Esophagus muscularis mucosa (tissue), 3 donors: ENCODE results near the gene PLCB3.

ENCODE experiments used
- POLR2A ChIP-seq: fragments of 450-650 bp; IDR thresholded peaks from one replicate; pipeline ENCODE4 v1.6.1; 2017; ENCODE audit warnings: antibody characterized with exemption, moderate library complexity, mild to moderate bottlenecking, low read depth
- TF ChIP-seq, protein P1 (sequence below), 3 experiments: fragments of 200-600 bp in 2 of 3; fragments of 450-650 bp in 1 of 3; sonication (generic) in 2 of 3; IDR thresholded peaks; one replicate each; pipeline ENCODE4 v1.5.1; 2017 to 2019; ENCODE audit warnings: antibody characterized with exemption in 3 of 3, mild to moderate bottlenecking in 2 of 3, moderate library complexity in 1 of 3

DNA sequence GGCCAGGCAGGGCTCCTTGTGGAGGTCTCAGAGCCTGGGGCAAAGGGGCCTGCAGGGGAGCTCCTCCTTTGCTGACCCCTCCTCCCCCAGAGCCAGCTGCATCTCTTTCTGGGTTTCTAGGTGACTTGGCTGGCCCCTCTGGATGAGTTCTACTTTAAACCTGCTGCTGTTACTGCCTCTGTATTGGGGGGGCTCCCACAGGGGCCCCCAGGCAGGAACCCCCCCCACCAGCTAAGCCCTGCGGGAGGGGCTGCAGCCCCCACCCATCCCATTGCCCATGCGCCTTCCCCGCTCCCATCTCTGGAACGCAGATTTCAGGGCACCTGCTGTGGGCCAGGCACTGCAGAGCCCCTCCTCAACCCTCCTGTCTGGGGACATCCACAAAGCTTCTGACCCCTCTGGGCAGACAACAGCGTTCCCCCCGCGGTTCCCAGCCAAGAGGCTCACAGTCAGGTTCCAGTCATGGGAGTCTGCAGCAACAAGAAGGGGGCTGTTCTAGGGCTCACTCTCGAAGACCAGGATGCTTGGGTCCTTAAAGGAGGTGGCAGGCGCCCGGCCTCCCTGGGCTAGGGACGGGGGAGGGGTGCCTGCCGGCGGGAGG lies 815 bp upstream of the PLCB3 start:
- TF ChIP-seq, protein P1, sequence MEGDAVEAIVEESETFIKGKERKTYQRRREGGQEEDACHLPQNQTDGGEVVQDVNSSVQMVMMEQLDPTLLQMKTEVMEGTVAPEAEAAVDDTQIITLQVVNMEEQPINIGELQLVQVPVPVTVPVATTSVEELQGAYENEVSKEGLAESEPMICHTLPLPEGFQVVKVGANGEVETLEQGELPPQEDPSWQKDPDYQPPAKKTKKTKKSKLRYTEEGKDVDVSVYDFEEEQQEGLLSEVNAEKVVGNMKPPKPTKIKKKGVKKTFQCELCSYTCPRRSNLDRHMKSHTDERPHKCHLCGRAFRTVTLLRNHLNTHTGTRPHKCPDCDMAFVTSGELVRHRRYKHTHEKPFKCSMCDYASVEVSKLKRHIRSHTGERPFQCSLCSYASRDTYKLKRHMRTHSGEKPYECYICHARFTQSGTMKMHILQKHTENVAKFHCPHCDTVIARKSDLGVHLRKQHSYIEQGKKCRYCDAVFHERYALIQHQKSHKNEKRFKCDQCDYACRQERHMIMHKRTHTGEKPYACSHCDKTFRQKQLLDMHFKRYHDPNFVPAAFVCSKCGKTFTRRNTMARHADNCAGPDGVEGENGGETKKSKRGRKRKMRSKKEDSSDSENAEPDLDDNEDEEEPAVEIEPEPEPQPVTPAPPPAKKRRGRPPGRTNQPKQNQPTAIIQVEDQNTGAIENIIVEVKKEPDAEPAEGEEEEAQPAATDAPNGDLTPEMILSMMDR (IDR thresholded peaks at IDR 0.05) = no peak
- no peak for TF ChIP-seq POLR2A
